Activated CD4-positive, alpha-beta T cell treated with anti-CD3 and anti-CD28 coated beads, Interleukin-2, amount 50 U/mL, for 48 hours (primary cell): ENCODE data around the gene FBXO15.

Source experiments
- DNase-seq, 2 experiments: peaks; one replicate each; pipeline ENCODE4 v3.0.0-alpha.2; 2020

FBXO15 gene

GRCh38 chr18:74110976-74111375, 36.7 kb downstream of the FBXO15 start:
- DNase-seq, result no peak

- no peak for DNase-seq
Observed at GRCh38 chr18:74110149-74110548, 37.5 kb downstream of the FBXO15 start.

GRCh38 chr18:74108460-74108859, 39.2 kb downstream of the FBXO15 start:
- DNase-seq, result no peak

- no peak for DNase-seq
Observed at GRCh38 chr18:74097803-74098202, 49.8 kb downstream of the FBXO15 start.

GRCh38 chr18:74092922-74093321, 54.7 kb downstream of the FBXO15 start:
- no peak for DNase-seq

- DNase-seq, result no peak
Observed at GRCh38 chr18:74084184-74084855, 63.3 kb downstream of the FBXO15 start.

GRCh38 chr18:74083557-74083952, 64.1 kb downstream of the FBXO15 start:
- no peak for DNase-seq

GRCh38 chr18:74082742-74083556, 64.7 kb downstream of the FBXO15 start:
- DNase-seq, result peak; percentile 13 to 31

GRCh38 chr18:74081966-74082741, 65.5 kb downstream of the FBXO15 start:
- DNase-seq, result peak; percentile 65 to 74

GRCh38 chr18:74078257-74078656, 69.4 kb downstream of the FBXO15 start:
- no peak for DNase-seq

- no peak for DNase-seq
Observed at GRCh38 chr18:74074668-74075564, 72.7 kb downstream of the FBXO15 start.

GRCh38 chr18:74073957-74074667, 73.5 kb downstream of the FBXO15 start:
- DNase-seq, result no peak

GRCh38 chr18:74069178-74070050, 78.2 kb downstream of the FBXO15 start:
- DNase-seq, result no peak

- DNase-seq, result no peak
Observed at GRCh38 chr18:74068296-74068695, 79.3 kb downstream of the FBXO15 start.

- peak in 1 of 2 experiments; percentile 14 for DNase-seq
Observed at GRCh38 chr18:74066018-74066417, 81.6 kb downstream of the FBXO15 start.

- DNase-seq, result no peak
Observed at GRCh38 chr18:74065366-74065765, 82.3 kb downstream of the FBXO15 start.

GRCh38 chr18:74064510-74064909, 83.1 kb downstream of the FBXO15 start:
- DNase-seq, result peak; percentile 42 to 47

- no peak for DNase-seq
Observed at GRCh38 chr18:74063557-74063956, 84.1 kb downstream of the FBXO15 start.

- peak; percentile 21 to 44 for DNase-seq
Observed at GRCh38 chr18:74063023-74063422, 84.6 kb downstream of the FBXO15 start.

GRCh38 chr18:74062037-74062436, 85.6 kb downstream of the FBXO15 start:
- no peak for DNase-seq

- DNase-seq, result no peak
Observed at GRCh38 chr18:74060579-74060978, 87.1 kb downstream of the FBXO15 start.
